WERI-Rb-1 (cell line): Measurements from ENCODE around the gene SIX3.
A peak's percentile ranks its signal among the peaks of the same experiment; 100 is the strongest.

Experiments
- DNase-seq: peaks from one replicate; pipeline ENCODE4 v3.0.0-alpha.2; 2020
- H3K27ac ChIP-seq: fragments of 250-450 bp; sonication (Bioruptor Pico); 2 replicates; pipeline ENCODE4 v1.5.1; 2020; ENCODE audit warnings: mild to moderate bottlenecking, moderate library complexity
- H3K27me3 ChIP-seq: fragments of 250-450 bp; sonication (Bioruptor Pico); 2 replicates; pipeline ENCODE4 v1.5.1; 2021; ENCODE audit warnings: mild to moderate bottlenecking, low read depth, moderate library complexity; ENCODE audit not compliant: insufficient read depth, severe bottlenecking
- H3K36me3 ChIP-seq: fragments of 250-450 bp; sonication (Bioruptor Pico); 2 replicates; pipeline ENCODE4 v1.5.1; 2020; ENCODE audit warnings: mild to moderate bottlenecking, moderate library complexity
- H3K4me3 ChIP-seq: 2 replicates; pipeline ENCODE4 v1.5.1; 2011; ENCODE audit warnings: low read depth, mild to moderate bottlenecking, control low read depth, low read length
- H3K9me3 ChIP-seq: fragments of 250-450 bp; sonication (Bioruptor Pico); 2 replicates; pipeline ENCODE4 v1.5.1; 2021; ENCODE audit warnings: mild to moderate bottlenecking, moderate library complexity; ENCODE audit not compliant: severe bottlenecking
- TF ChIP-seq, protein P1 (sequence below): IDR thresholded peaks from 2 replicates; pipeline ENCODE4 v1.5.1; 2011; ENCODE audit warnings: low read depth, mild to moderate bottlenecking, control low read depth, inconsistent platforms, low read length

SIX3 gene

GRCh38 chr2:44939106-44940048, 2.1 kb upstream of the SIX3 start:
- Histone ChIP-seq H3K27me3 (no peaks in the 10 kb centered on the region), H3K9me3 (no peaks in the 10 kb centered on the region), H3K4me3 (peak overlapping the region; percentile 82), H3K27ac (peak overlapping the region; percentile 97), H3K36me3 (peaks cover 35% of the 10 kb centered on the region)
- DNase-seq = peak; percentile 79
- TF ChIP-seq, protein P1, sequence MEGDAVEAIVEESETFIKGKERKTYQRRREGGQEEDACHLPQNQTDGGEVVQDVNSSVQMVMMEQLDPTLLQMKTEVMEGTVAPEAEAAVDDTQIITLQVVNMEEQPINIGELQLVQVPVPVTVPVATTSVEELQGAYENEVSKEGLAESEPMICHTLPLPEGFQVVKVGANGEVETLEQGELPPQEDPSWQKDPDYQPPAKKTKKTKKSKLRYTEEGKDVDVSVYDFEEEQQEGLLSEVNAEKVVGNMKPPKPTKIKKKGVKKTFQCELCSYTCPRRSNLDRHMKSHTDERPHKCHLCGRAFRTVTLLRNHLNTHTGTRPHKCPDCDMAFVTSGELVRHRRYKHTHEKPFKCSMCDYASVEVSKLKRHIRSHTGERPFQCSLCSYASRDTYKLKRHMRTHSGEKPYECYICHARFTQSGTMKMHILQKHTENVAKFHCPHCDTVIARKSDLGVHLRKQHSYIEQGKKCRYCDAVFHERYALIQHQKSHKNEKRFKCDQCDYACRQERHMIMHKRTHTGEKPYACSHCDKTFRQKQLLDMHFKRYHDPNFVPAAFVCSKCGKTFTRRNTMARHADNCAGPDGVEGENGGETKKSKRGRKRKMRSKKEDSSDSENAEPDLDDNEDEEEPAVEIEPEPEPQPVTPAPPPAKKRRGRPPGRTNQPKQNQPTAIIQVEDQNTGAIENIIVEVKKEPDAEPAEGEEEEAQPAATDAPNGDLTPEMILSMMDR = no peak

GRCh38 chr2:44940049-44940494, 1.4 kb upstream of the SIX3 start:
- no peaks in the 10 kb centered on the region for H3K9me3 ChIP-seq
- peak; percentile 23 for DNase-seq
- H3K4me3 ChIP-seq = peak overlapping the region; percentile 82
- peak overlapping the region; percentile 97 for H3K27ac ChIP-seq
- TF ChIP-seq, protein P1 = no peak
- H3K27me3 ChIP-seq = no peaks in the 10 kb centered on the region
- H3K36me3 ChIP-seq = peaks cover 39% of the 10 kb centered on the region

GRCh38 chr2:44940732-44941464, 604 bp upstream of the SIX3 start:
- no peak for DNase-seq
- Histone ChIP-seq H3K36me3 (peaks cover 47% of the 10 kb centered on the region), H3K9me3 (no peaks in the 10 kb centered on the region), H3K27ac (peak overlapping the region; percentile 97), H3K4me3 (peak overlapping the region; percentile 82), H3K27me3 (no peaks in the 10 kb centered on the region)
- TF ChIP-seq, protein P1 = no peak

- Histone ChIP-seq H3K27ac (peak overlapping the region; percentile 97), H3K9me3 (no peaks in the 10 kb centered on the region), H3K27me3 (no peaks in the 10 kb centered on the region), H3K4me3 (peak overlapping the region; percentile 82), H3K36me3 (peaks cover 60% of the 10 kb centered on the region)
- TF ChIP-seq, protein P1 = no peak
- no peak for DNase-seq
These were observed 965 bp downstream of the SIX3 start for GRCh38 chr2:44942304-44943030.

GRCh38 chr2:44943031-44943692, 1.7 kb downstream of the SIX3 start:
- Histone ChIP-seq H3K27ac (peak overlapping the region; percentile 97), H3K9me3 (no peaks in the 10 kb centered on the region), H3K4me3 (peak overlapping the region; percentile 82), H3K36me3 (peaks cover 66% of the 10 kb centered on the region), H3K27me3 (no peaks in the 10 kb centered on the region)
- no peak for DNase-seq
- TF ChIP-seq, protein P1 = no peak
